ENCODE measurements around the gene FNBP1L. TPM values are rescaled to one million over a fixed set of nuclear protein-coding genes. Genes with fewer than 3 reads are reported as not detected.
A peak's percentile ranks its signal among the peaks of the same experiment; 100 is the strongest.

Gene FNBP1L
- total and polyA plus RNA-seq, 9 of the 15 experiments (the other 6 are each of a cell fraction or from before 2014, with no cell fraction given): 1.4 to 6.9 (median 5.9) TPM

GRCh38 chr1:93595266-93595665 lies 147.3 kb downstream of the FNBP1L start:
- no peak for DNase-seq (ENCODE audit: extremely low read depth in 1 of 4, low spot score in 3 of 4)
- intact Hi-C loops (cut with micrococcal nuclease): no loop called here
- no TSS peak for BruUV-seq (replicated peaks)
- Histone ChIP-seq H3K4me2 (ENCODE audit: insufficient read depth, low read length) (no peak overlapping the region), H3K79me2 (ENCODE audit: control insufficient read depth, insufficient read depth, low read length) (no peaks in the 10 kb centered on the region), H3K9ac (ENCODE audit: insufficient read depth in 1 of 2, low read depth in 2 of 2, low read length in 2 of 2) (no peak overlapping the region), H3K4me1 (replicated peaks in 1 of 2; ENCODE audit: control insufficient read depth in 2 of 2, insufficient read depth in 2 of 2, low read length in 2 of 2) (peaks cover 0 to 5% of the 10 kb centered on the region in 2 experiments), H3K4me3 (no peak overlapping the region), H3K9me3 (replicated peaks; ENCODE audit: control insufficient read depth, insufficient read depth, low read depth, low read length) (no peaks in the 10 kb centered on the region), H3K27ac (ENCODE audit: extremely low read depth, low read depth, low read length) (no peak overlapping the region), H3K9me1 (ENCODE audit: control insufficient read depth, insufficient read depth, low read length) (no peaks in the 10 kb centered on the region), H4K20me1 (replicated peaks; ENCODE audit: control insufficient read depth, insufficient read depth, low read length) (no peaks in the 10 kb centered on the region), H2AFZ (ENCODE audit: low read depth, low read length) (no peak overlapping the region), H3K27me3 (ENCODE audit: control insufficient read depth in 2 of 2, insufficient read depth in 2 of 2, low read length in 2 of 2) (peaks cover 20 to 39% of the 10 kb centered on the region in 2 experiments; a peak in 4 of 5 replicates), H3K36me3 (ENCODE audit: control insufficient read depth, insufficient read depth, low read length) (no peaks in the 10 kb centered on the region)
- WGBS (ENCODE audit: insufficient coverage, low coverage, missing lambda C conversion rate): 0% methylated on average over 2 of the region's 2 CpGs
- ChIA-PET CTCF (ENCODE audit: low intra/inter-chr PET ratio) (interaction anchor here (0.6 kb wide), 1 partner anchor 925 kb away, joined by 3 read pairs; no protein-coding TSS in a partner anchor), POLR2A (interaction anchor here (0.6 kb wide), 1 partner anchor 760 kb away, joined by 3 read pairs; no protein-coding TSS in a partner anchor)
- FAIRE-seq: no peak
- in situ Hi-C loops (cut with MboI): no loop called here
- no peak for ATAC-seq
- TF ChIP-seq RFX1 (IDR thresholded peaks at IDR 0.05) (peak; percentile 23; the same call in 1 of the 2 replicates), ZNF280A (IDR thresholded peaks at IDR 0.05; ENCODE audit: low read depth, partially characterized antibody) (no peak)

- no peaks in the 10 kb centered on the region for H4K20me1 ChIP-seq (replicated peaks; ENCODE audit: control insufficient read depth, insufficient read depth, low read length)
- H3K27me3 ChIP-seq (ENCODE audit: control insufficient read depth in 2 of 2, insufficient read depth in 2 of 2, low read length in 2 of 2): peaks cover 20 to 43% of the 10 kb centered on the region in 2 experiments; a peak in 4 of 5 replicates
- CTCF ChIA-PET (ENCODE audit: low intra/inter-chr PET ratio): interaction anchor here (0.6 kb wide), 1 partner anchor 926 kb away, joined by 3 read pairs; no protein-coding TSS in a partner anchor
- H3K9me1 ChIP-seq (ENCODE audit: control insufficient read depth, insufficient read depth, low read length): no peaks in the 10 kb centered on the region
- H3K36me3 ChIP-seq (ENCODE audit: control insufficient read depth, insufficient read depth, low read length): no peaks in the 10 kb centered on the region
- WGBS (ENCODE audit: insufficient coverage, low coverage, missing lambda C conversion rate): 7% methylated on average over 4 of the region's 4 CpGs
- no peak for ATAC-seq
- H3K4me1 ChIP-seq (replicated peaks in 1 of 2; ENCODE audit: control insufficient read depth in 2 of 2, insufficient read depth in 2 of 2, low read length in 2 of 2): peaks cover 0 to 5% of the 10 kb centered on the region in 2 experiments
- no peak overlapping the region for H3K27ac ChIP-seq (ENCODE audit: extremely low read depth, low read depth, low read length)
- FAIRE-seq: no peak
- H2AFZ ChIP-seq (ENCODE audit: low read depth, low read length): no peak overlapping the region
- POLR2A ChIA-PET: interaction anchor here (0.7 kb wide), 1 partner anchor 32 kb away, joined by 3 read pairs; no protein-coding TSS in a partner anchor
- in situ Hi-C loops (cut with MboI) (no loop called here), intact Hi-C loops (cut with micrococcal nuclease) (no loop called here)
- DNase-seq (ENCODE audit: extremely low read depth in 1 of 4, low spot score in 3 of 4): no peak
- H3K79me2 ChIP-seq (ENCODE audit: control insufficient read depth, insufficient read depth, low read length): no peaks in the 10 kb centered on the region
- H3K4me2 ChIP-seq (ENCODE audit: insufficient read depth, low read length): no peak overlapping the region
- no peak overlapping the region for H3K9ac ChIP-seq (ENCODE audit: insufficient read depth in 1 of 2, low read depth in 2 of 2, low read length in 2 of 2)
- H3K4me3 ChIP-seq: no peak overlapping the region
- BruUV-seq (replicated peaks): no TSS peak
- no peaks in the 10 kb centered on the region for H3K9me3 ChIP-seq (replicated peaks; ENCODE audit: control insufficient read depth, insufficient read depth, low read depth, low read length)
- TF ChIP-seq DMBX1 (CRISPR knock-in tag; IDR thresholded peaks at IDR 0.05; ENCODE audit: borderline replicate concordance) (no peak), HMBOX1 (IDR thresholded peaks at IDR 0.05) (no peak)
Measured at GRCh38 chr1:93595743-93596142, 147.8 kb downstream of the FNBP1L start.
